ENCODE measurements around the gene IZUMO1. TPM values are rescaled to one million over a fixed set of nuclear protein-coding genes. Genes with fewer than 3 reads are reported as not detected.

IZUMO1 gene
- total and polyA plus RNA-seq, 2 of the 13 experiments (the other 11 are each of a cell fraction or from before 2014, with no cell fraction given), result 0.07 to 0.22 TPM

- TF ChIP-seq CTCF (CRISPR knock-in tag; IDR thresholded peaks at IDR 0.05) (no peak), KDM2A (CRISPR knock-in tag; IDR thresholded peaks at IDR 0.05; ENCODE audit: borderline replicate concordance, low read depth) (no peak), NCOA5 (CRISPR knock-in tag; IDR thresholded peaks at IDR 0.05) (no peak), ZFP82 (CRISPR knock-in tag; IDR thresholded peaks at IDR 0.05; ENCODE audit: borderline replicate concordance) (no peak), EED (CRISPR knock-in tag; IDR thresholded peaks at IDR 0.05) (no peak), PHF20 (CRISPR knock-in tag; IDR thresholded peaks at IDR 0.05) (no peak)
- TF ChIP-seq, protein P1, sequence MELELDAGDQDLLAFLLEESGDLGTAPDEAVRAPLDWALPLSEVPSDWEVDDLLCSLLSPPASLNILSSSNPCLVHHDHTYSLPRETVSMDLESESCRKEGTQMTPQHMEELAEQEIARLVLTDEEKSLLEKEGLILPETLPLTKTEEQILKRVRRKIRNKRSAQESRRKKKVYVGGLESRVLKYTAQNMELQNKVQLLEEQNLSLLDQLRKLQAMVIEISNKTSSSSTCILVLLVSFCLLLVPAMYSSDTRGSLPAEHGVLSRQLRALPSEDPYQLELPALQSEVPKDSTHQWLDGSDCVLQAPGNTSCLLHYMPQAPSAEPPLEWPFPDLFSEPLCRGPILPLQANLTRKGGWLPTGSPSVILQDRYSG (CRISPR knock-in tag; IDR thresholded peaks at IDR 0.05), result no peak
These were observed 10.0 kb upstream of the IZUMO1 start (continued) for GRCh38 chr19:48756686-48757085.

DNA sequence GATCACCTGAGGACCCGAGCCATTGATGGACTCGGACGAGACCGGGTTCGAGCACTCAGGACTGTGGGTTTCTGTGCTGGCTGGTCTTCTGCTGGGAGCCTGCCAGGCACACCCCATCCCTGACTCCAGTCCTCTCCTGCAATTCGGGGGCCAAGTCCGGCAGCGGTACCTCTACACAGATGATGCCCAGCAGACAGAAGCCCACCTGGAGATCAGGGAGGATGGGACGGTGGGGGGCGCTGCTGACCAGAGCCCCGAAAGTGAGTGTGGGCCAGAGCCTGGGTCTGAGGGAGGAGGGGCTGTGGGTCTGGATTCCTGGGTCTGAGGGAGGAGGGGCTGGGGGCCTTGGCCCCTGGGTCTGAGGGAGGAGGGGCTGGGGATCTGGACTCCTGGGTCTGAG, 9.5 kb upstream of the IZUMO1 start:
- BruUV-seq (replicated peaks), result no TSS peak
- no peaks in the 10 kb centered on the region for H3K27me3 ChIP-seq (ENCODE audit: control insufficient read depth in 1 of 2, insufficient read depth in 2 of 2, low read length in 2 of 2)
- H2AFZ ChIP-seq (ENCODE audit: low read length), result no peak overlapping the region
- in situ Hi-C loops (cut with HindIII; ENCODE audit: extremely low pct_ligation_motif_present, low pct_unique_long_range_greater_than_20kb) (no loop called here), intact Hi-C loops (cut with micrococcal nuclease; ENCODE audit: unreplicated experiment) (no loop called here)
- no peaks in the 10 kb centered on the region for H3K36me3 ChIP-seq (replicated peaks in 1 of 2; ENCODE audit: control insufficient read depth in 1 of 2, insufficient read depth in 2 of 2, low read length in 2 of 2)
- H3K4me1 ChIP-seq (ENCODE audit: insufficient read depth, low read length), result peaks cover 57% of the 10 kb centered on the region
- H3K9ac ChIP-seq (ENCODE audit: insufficient read depth, low read depth, low read length), result no peak overlapping the region
- no peak overlapping the region for H3K4me3 ChIP-seq (replicated peaks in 1 of 3; ENCODE audit: insufficient read depth in 1 of 3, low read depth in 2 of 3, low read length in 3 of 3)
- H3K27ac ChIP-seq (ENCODE audit: extremely low read length, insufficient read depth, low read length), result no peak overlapping the region
- H3K4me2 ChIP-seq (ENCODE audit: low read depth, low read length), result no peak overlapping the region
- H4K20me1 ChIP-seq (ENCODE audit: insufficient read depth, low read length), result no peaks in the 10 kb centered on the region
- H3K79me2 ChIP-seq (ENCODE audit: insufficient read depth, low read length), result no peaks in the 10 kb centered on the region
- ATAC-seq, result no peak
- ChIA-PET POLR2A (interaction anchor here (0.6 kb wide), 1 partner anchor 40 kb away, joined by 3 read pairs; no protein-coding TSS in a partner anchor), CTCF (ENCODE audit: low intra/inter-chr PET ratio, low total read pairs) (no interaction called here)
- TF ChIP-seq ZSCAN22 (CRISPR knock-in tag; IDR thresholded peaks at IDR 0.05), result peak; percentile 87; the same call in 1 of the 2 replicates
- TF ChIP-seq, protein P2, sequence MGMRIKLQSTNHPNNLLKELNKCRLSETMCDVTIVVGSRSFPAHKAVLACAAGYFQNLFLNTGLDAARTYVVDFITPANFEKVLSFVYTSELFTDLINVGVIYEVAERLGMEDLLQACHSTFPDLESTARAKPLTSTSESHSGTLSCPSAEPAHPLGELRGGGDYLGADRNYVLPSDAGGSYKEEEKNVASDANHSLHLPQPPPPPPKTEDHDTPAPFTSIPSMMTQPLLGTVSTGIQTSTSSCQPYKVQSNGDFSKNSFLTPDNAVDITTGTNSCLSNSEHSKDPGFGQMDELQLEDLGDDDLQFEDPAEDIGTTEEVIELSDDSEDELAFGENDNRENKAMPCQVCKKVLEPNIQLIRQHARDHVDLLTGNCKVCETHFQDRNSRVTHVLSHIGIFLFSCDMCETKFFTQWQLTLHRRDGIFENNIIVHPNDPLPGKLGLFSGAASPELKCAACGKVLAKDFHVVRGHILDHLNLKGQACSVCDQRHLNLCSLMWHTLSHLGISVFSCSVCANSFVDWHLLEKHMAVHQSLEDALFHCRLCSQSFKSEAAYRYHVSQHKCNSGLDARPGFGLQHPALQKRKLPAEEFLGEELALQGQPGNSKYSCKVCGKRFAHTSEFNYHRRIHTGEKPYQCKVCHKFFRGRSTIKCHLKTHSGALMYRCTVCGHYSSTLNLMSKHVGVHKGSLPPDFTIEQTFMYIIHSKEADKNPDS (CRISPR knock-in tag; IDR thresholded peaks at IDR 0.05), result no peak
- no peaks in the 10 kb centered on the region for H3K9me3 ChIP-seq (ENCODE audit: low read length)
- WGBS (ENCODE audit: low lambda C conversion rate), result 100% methylated on average over 1 of the region's 11 CpGs
- FAIRE-seq, result no peak
- no peak for DNase-seq (ENCODE audit: low spot score)

Measured in HepG2 (cell line).